GM12878 (cell line): ENCODE measurements around the gene ASMTL. TPM values are rescaled to one million over a fixed set of nuclear protein-coding genes. Genes with fewer than 3 reads are reported as not detected.

Experiments used
- BMI1 ChIP-seq: fragments of 450-650 bp; IDR thresholded peaks from 2 replicates; pipeline ENCODE4 v1.6.1; 2016; ENCODE audit warnings: mild to moderate bottlenecking, moderate library complexity, borderline replicate concordance
- CEBPZ ChIP-seq: fragments of 150-350 bp; IDR thresholded peaks from 2 replicates; pipeline ENCODE4 v1.6.1; 2016; ENCODE audit warnings: low read depth, low read length
- MEF2B ChIP-seq: fragments of 450-650 bp; IDR thresholded peaks from 2 replicates; pipeline ENCODE4 v1.6.1; 2018; ENCODE audit warnings: mild to moderate bottlenecking, moderate library complexity; ENCODE audit not compliant: partially characterized antibody, poor library complexity, severe bottlenecking
- POLR2AphosphoS5 ChIP-seq: IDR thresholded peaks from 2 replicates; pipeline ENCODE4 v1.6.1; 2011; ENCODE audit warnings: mild to moderate bottlenecking, low read length, inconsistent platforms
- RELB ChIP-seq: fragments of 450-650 bp; IDR thresholded peaks from 2 replicates; pipeline ENCODE4 v1.6.1; 2017; ENCODE audit warnings: low read depth, mild to moderate bottlenecking, moderate library complexity
- SUZ12 ChIP-seq: fragments of 200-600 bp; sonication (generic); IDR thresholded peaks from one replicate; pipeline ENCODE4 v1.6.1; 2018; ENCODE audit warnings: antibody characterized with exemption, mild to moderate bottlenecking; ENCODE audit not compliant: unreplicated experiment
- ZZZ3 ChIP-seq: IDR thresholded peaks from 2 replicates; pipeline ENCODE4 v1.6.1; 2011; ENCODE audit warnings: low read depth; ENCODE audit not compliant: control insufficient read depth, insufficient read length
- polyA plus RNA-seq, 11 experiments: library from polyadenylated mRNA; depleted of rRNA in 4 of 11; unstranded in 6 of 11; stranded (reverse) in 5 of 11; fragments of >200 nt; fragmentation: Nextera tagmentation in 4 of 11; fragmentation: Illumina TruSeq in 1 of 11; extraction: Ambion mirVana in 4 of 11; extraction: Trizol in 1 of 11; gene quantifications; 1 replicate in 1 of 11; 2 replicates in 10 of 11; pipeline versions ENCODE4 v1.2.1 to v1.2.3, GENCODE V29; 2011 to 2016; ENCODE audit warnings: inconsistent platforms in 2 of 11, missing spikeins in 2 of 11, low read depth in 1 of 11
- total RNA-seq, 4 experiments: library from RNA; depleted of rRNA in 3 of 4; stranded (reverse); fragments of >200 nt in 3 of 4; fragmentation: Illumina TruSeq in 1 of 4; extraction: Trizol in 1 of 4; gene quantifications; 2 replicates each; pipeline versions ENCODE4 v1.2.1 to v1.2.3, GENCODE V29; 2013 to 2021

The ASMTL gene
- total and polyA plus RNA-seq, 10 of the 15 experiments (the other 5 are each of a cell fraction or from before 2014, with no cell fraction given) = 1.6 to 51.9 (median 32.1) TPM

- no peak for TF ChIP-seq CEBPZ
- no peak for TF ChIP-seq BMI1
- TF ChIP-seq RELB = peak; percentile 83
- TF ChIP-seq ZZZ3 = no peak
- no peak for TF ChIP-seq SUZ12
- TF ChIP-seq POLR2AphosphoS5 = peak; percentile 92
- TF ChIP-seq MEF2B = peak; percentile 81
Measured at GRCh38 chrX:1493877-1494510, 41.3 kb upstream of the ASMTL start (continued).
